ENCODE results near the gene RGS8. TPM values are rescaled to one million over a fixed set of nuclear protein-coding genes. Genes with fewer than 3 reads are reported as not detected.

The RGS8 gene
- total and polyA plus RNA-seq, 10 of the 15 experiments (the other 5 are each of a cell fraction or from before 2014, with no cell fraction given): 0.03 to 0.62 (median 0.33) TPM

DNA sequence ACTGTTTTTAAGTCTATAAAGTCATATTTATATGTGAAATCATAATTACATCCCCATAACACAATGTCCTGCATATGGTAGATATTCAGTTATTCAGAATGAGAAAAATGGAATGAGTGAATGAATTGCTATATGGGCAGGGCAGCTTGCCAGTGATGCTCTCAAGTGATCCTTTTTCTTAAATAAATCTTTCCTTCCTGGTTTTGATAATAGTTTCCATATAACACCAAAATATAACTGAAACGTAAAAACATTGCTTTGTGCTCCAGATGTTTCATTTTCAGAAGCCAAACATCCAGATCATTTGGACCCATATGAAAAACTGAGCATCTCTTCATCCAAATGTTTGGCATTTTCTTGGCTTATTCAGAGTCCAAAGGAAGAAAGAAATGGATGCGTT, 30.2 kb upstream of the RGS8 start:
- 89% methylated on average over 2 of the region's 2 CpGs for WGBS (ENCODE audit: insufficient coverage, insufficient replicate concordance, low lambda C conversion rate, missing lambda C conversion rate)
- FAIRE-seq (no peak), ATAC-seq (no peak), DNase-seq (ENCODE audit: low read depth, low spot score) (no peak)
- CTCF ChIA-PET: interaction anchor here (1.0 to 1.4 kb wide), 2 partner anchors 38 to 68 kb away, joined by 3 read pairs; no protein-coding TSS in a partner anchor
- POLR2A ChIA-PET: no interaction called here
- in situ Hi-C loops (cut with MboI): no loop called here
- TF ChIP-seq NR2C1 (IDR thresholded peaks at IDR 0.05) (no peak), BCL11A (IDR thresholded peaks at IDR 0.05; ENCODE audit: low read depth, low read length) (no peak), NFYA (IDR thresholded peaks at IDR 0.05; ENCODE audit: borderline replicate concordance, low read depth, low read length) (no peak), KAT2A (conservative IDR thresholded peaks at IDR 0.05; ENCODE audit: control insufficient read depth, low read depth, low read length) (no peak), POLR2A (IDR thresholded peaks at IDR 0.05; ENCODE audit: low read depth, low read length) (no peak), TARDBP (IDR thresholded peaks at IDR 0.05; ENCODE audit: borderline replicate concordance) (no peak), CBFB (IDR thresholded peaks at IDR 0.05; ENCODE audit: low read depth) (no peak), PML (IDR thresholded peaks at IDR 0.05; ENCODE audit: low read length) (no peak)
- TF ChIP-seq, protein P1, sequence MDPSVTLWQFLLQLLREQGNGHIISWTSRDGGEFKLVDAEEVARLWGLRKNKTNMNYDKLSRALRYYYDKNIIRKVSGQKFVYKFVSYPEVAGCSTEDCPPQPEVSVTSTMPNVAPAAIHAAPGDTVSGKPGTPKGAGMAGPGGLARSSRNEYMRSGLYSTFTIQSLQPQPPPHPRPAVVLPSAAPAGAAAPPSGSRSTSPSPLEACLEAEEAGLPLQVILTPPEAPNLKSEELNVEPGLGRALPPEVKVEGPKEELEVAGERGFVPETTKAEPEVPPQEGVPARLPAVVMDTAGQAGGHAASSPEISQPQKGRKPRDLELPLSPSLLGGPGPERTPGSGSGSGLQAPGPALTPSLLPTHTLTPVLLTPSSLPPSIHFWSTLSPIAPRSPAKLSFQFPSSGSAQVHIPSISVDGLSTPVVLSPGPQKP (IDR thresholded peaks at IDR 0.05; ENCODE audit: low read depth, low read length): no peak
- no TSS peak for BruUV-seq (replicated peaks)
- Histone ChIP-seq H3K4me1 (ENCODE audit: control insufficient read depth, insufficient read depth, low read length) (peaks cover 3% of the 10 kb centered on the region), H3K4me2 (ENCODE audit: control insufficient read depth, insufficient read depth) (no peak overlapping the region), H3K9me3 (replicated peaks; ENCODE audit: control insufficient read depth, insufficient read depth, low read length) (no peaks in the 10 kb centered on the region), H3K4me3 (no peak overlapping the region), H3K79me2 (ENCODE audit: control insufficient read depth, insufficient read depth, low read length) (no peaks in the 10 kb centered on the region), H3K36me3 (ENCODE audit: control insufficient read depth in 2 of 2, insufficient read depth in 2 of 2, low read length in 1 of 2) (no peaks in the 10 kb centered on the region), H3K9ac (ENCODE audit: control insufficient read depth, insufficient read depth, low read length) (no peak overlapping the region), H3K27me3 (replicated peaks in 1 of 2; ENCODE audit: control insufficient read depth in 2 of 2, insufficient read depth in 2 of 2, low read length in 1 of 2) (no peaks in the 10 kb centered on the region), H4K20me1 (ENCODE audit: control insufficient read depth, insufficient read depth) (no peaks in the 10 kb centered on the region), H2AFZ (ENCODE audit: control insufficient read depth, low read depth, low read length) (no peak overlapping the region), H3K27ac (ENCODE audit: control insufficient read depth, insufficient read depth) (no peak overlapping the region)
- SMC1A ChIA-PET (ENCODE audit: uncharacterized antibody, unreplicated experiment): interaction anchor here (1.0 to 3.7 kb wide), 3 partner anchors 43 to 69 kb away, joined by 3 to 14 read pairs (median 3); no protein-coding TSS in a partner anchor
- intact Hi-C loops (cut with micrococcal nuclease; ENCODE audit: unreplicated experiment): no loop called here
- RAD21 ChIA-PET (ENCODE audit: unreplicated experiment): interaction anchor here (1.1 kb wide), 1 partner anchor 85 kb away, joined by 3 read pairs; no protein-coding TSS in a partner anchor

All from GM12878 (cell line).